Naive thymus-derived CD8-positive, alpha-beta T cell (primary cell): ENCODE results near the gene ZWINT. TPM values are rescaled to one million over a fixed set of nuclear protein-coding genes. Genes with fewer than 3 reads are reported as not detected.

Experiments used
- ATAC-seq, 2 donors: fragments of 150-1000 bp; cut with Tn5 transposase in 1 of 2; sonication (Bioruptor Pico), chemical (Tn5 transposase) in 1 of 2; 1 replicate in 1 of 2; 2 replicates in 1 of 2; pipeline ENCODE4 v1.10.0; 2021; ENCODE audit warnings: mild to moderate bottlenecking in 2 of 2, moderate library complexity in 2 of 2
- POLR2A ChIA-PET: fragments of 350-600 bp; sonication (Branson Sonifier 250); formaldehyde crosslinking; loops from one replicate; lab custom pipeline; 2021; ENCODE audit warnings: antibody characterized with exemption; lab: Charles Lee
- DNase-seq, 10 donors: peaks; one replicate each; pipeline versions ENCODE4 v3.0.0 to v3.0.0-alpha.2; 2020 to 2022
- H3K27ac Mint-ChIP-seq, 10 donors: one replicate each; pipeline ENCODE4 v1.8.0; 2020 to 2022; ENCODE audit warnings: mild to moderate bottlenecking in 10 of 10, mixed read lengths in 10 of 10, moderate library complexity in 4 of 10, inconsistent platforms in 1 of 10
- H3K27me3 Mint-ChIP-seq, 5 donors: one replicate each; pipeline ENCODE4 v1.8.0; 2021 to 2022; ENCODE audit warnings: mixed read lengths in 5 of 5
- H3K36me3 Mint-ChIP-seq, 3 donors: one replicate each; pipeline ENCODE4 v1.8.0; 2020 to 2022; ENCODE audit warnings: mixed read lengths in 3 of 3, mild to moderate bottlenecking in 2 of 3, inconsistent platforms in 1 of 3
- H3K4me1 Mint-ChIP-seq, 4 donors: one replicate each; pipeline ENCODE4 v1.8.0; 2021 to 2022; ENCODE audit warnings: mixed read lengths in 4 of 4
- H3K4me3 Mint-ChIP-seq, 10 donors: one replicate each; pipeline ENCODE4 v1.8.0; 2020 to 2022; ENCODE audit warnings: mild to moderate bottlenecking in 10 of 10, mixed read lengths in 10 of 10, moderate library complexity in 6 of 10, inconsistent platforms in 1 of 10
- H3K9me3 Mint-ChIP-seq, 9 donors: one replicate each; pipeline ENCODE4 v1.8.0; 2020 to 2022; ENCODE audit warnings: mixed read lengths in 9 of 9, mild to moderate bottlenecking in 3 of 9, inconsistent platforms in 1 of 9, moderate library complexity in 1 of 9
- polyA plus RNA-seq, 3 donors: library from polyadenylated mRNA; unstranded; fragments of 300-500 nt; fragmentation: Illumina TruSeq; gene quantifications; one replicate each; pipeline ENCODE4 v1.2.3, GENCODE V29; 2021
- total RNA-seq, 8 experiments: library from RNA in 2 of 8; stranded (reverse) in 2 of 8; gene quantifications; one replicate each; pipeline ENCODE4 v1.2.3 and lab custom pipeline; 2021 to 2026

The ZWINT gene, protein sequence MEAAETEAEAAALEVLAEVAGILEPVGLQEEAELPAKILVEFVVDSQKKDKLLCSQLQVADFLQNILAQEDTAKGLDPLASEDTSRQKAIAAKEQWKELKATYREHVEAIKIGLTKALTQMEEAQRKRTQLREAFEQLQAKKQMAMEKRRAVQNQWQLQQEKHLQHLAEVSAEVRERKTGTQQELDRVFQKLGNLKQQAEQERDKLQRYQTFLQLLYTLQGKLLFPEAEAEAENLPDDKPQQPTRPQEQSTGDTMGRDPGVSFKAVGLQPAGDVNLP
- total RNA-seq (1 to 10 TPM; 3.3 to 4.4 TPM), polyA plus RNA-seq (1 to 10 TPM; 6.3 to 7.9 (median 6.4) TPM), total RNA-seq (lab: John Stamatoyannopoulos, UW) (1.5 to 27.4 (median 5.0) reads per million in 6 experiments)

- H3K27ac Mint-ChIP-seq, result peak within 1 kb of the TSS; percentile 67 to 91 (median 87)
- no peaks in the 10 kb centered on the region for H3K9me3 Mint-ChIP-seq
- ATAC-seq (peak; percentile 93 to 97), DNase-seq (peak; percentile 82 to 94 (median 88))
- no peaks in the 10 kb centered on the region for H3K27me3 Mint-ChIP-seq
- peak within 1 kb of the TSS; percentile 92 to 97 (median 94) for H3K4me3 Mint-ChIP-seq
- peaks cover 10 to 23% (median 18%) of the 10 kb centered on the region in 4 donors for H3K4me1 Mint-ChIP-seq
- no peaks in the 10 kb centered on the region for H3K36me3 Mint-ChIP-seq
- POLR2A ChIA-PET, result interaction anchor here (1.0 kb wide), 1 partner anchor 17 kb away, joined by 3 read pairs; no protein-coding TSS in a partner anchor
Measured at GRCh38 chr10:56360967-56361612, at the start of gene ZWINT. Gene ZWINT (minus strand): TSS chr10:56361259. CDS start chr10:56361236, 23 bp downstream.

- no peak for ATAC-seq
- peaks cover 0 to 17% (median 3%) of the 10 kb centered on the region in 9 donors for H3K9me3 Mint-ChIP-seq
- no peaks in the 10 kb centered on the region for H3K4me1 Mint-ChIP-seq
- peaks cover 0 to 6% (median 0%) of the 10 kb centered on the region in 5 donors for H3K27me3 Mint-ChIP-seq
- no peaks in the 10 kb centered on the region for H3K36me3 Mint-ChIP-seq
- POLR2A ChIA-PET, result no interaction called here
- H3K4me3 Mint-ChIP-seq, result no peak overlapping the region
- no peak overlapping the region for H3K27ac Mint-ChIP-seq
- no peak for DNase-seq
Measured at GRCh38 chr10:56383806-56384205, 22.7 kb upstream of the ZWINT start.

- peaks cover 0 to 16% (median 7%) of the 10 kb centered on the region in 3 donors for H3K36me3 Mint-ChIP-seq
- ATAC-seq, result no peak
- no peaks in the 10 kb centered on the region for H3K27me3 Mint-ChIP-seq
- DNase-seq, result no peak
- H3K27ac Mint-ChIP-seq, result no peak overlapping the region
- POLR2A ChIA-PET, result no interaction called here
- H3K9me3 Mint-ChIP-seq, result peaks cover 0 to 45% (median 21%) of the 10 kb centered on the region in 9 donors
- H3K4me1 Mint-ChIP-seq, result no peaks in the 10 kb centered on the region
- H3K4me3 Mint-ChIP-seq, result no peak overlapping the region
Measured at GRCh38 chr10:56370217-56371113, 9.4 kb upstream of the ZWINT start.

DNA sequence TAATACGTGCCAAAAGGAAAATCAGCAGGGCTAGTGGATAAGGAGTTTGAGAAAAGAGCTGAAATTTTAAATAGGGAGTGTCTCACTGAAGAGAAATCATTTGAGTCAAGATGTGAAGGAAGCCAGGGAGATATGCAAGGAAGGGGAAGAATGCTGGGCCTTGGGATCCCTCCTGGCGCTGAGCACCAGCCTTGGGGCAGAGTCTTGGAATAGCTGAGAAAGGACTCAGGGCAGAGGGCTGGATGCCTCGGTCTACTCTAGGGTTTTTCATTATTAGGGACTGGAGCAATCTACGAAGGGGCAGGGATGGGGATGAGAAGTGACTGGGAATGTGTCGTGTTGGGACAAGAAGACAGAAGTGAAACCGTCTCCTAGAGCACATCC, 484 bp downstream of the ZWINT start:
- Mint-ChIP-seq H3K4me3 (peak overlapping the region; percentile 92 to 97 (median 94)), H3K27ac (peak overlapping the region; percentile 63 to 91 (median 86)), H3K27me3 (no peaks in the 10 kb centered on the region), H3K4me1 (peaks cover 10 to 23% (median 18%) of the 10 kb centered on the region in 4 donors), H3K9me3 (no peaks in the 10 kb centered on the region), H3K36me3 (no peaks in the 10 kb centered on the region)
- POLR2A ChIA-PET, result no interaction called here
- ATAC-seq (no peak), DNase-seq (no peak)

- DNase-seq (no peak), ATAC-seq (no peak)
- Mint-ChIP-seq H3K4me1 (peaks cover 10 to 23% (median 18%) of the 10 kb centered on the region in 4 donors), H3K27ac (peak overlapping the region in 6 of 10 donors; percentile 11 to 90 (median 43)), H3K4me3 (peak overlapping the region in 9 of 10 donors; percentile 92 to 97 (median 94)), H3K36me3 (no peaks in the 10 kb centered on the region), H3K9me3 (no peaks in the 10 kb centered on the region), H3K27me3 (no peaks in the 10 kb centered on the region)
- POLR2A ChIA-PET, result no interaction called here
Measured at GRCh38 chr10:56359837-56360236, 1.2 kb downstream of the ZWINT start.

GRCh38 chr10:56357018-56357417, 4.0 kb downstream of the ZWINT start:
- POLR2A ChIA-PET, result no interaction called here
- ATAC-seq (no peak), DNase-seq (no peak)
- Mint-ChIP-seq H3K4me3 (no peak overlapping the region), H3K4me1 (peaks cover 10 to 23% (median 16%) of the 10 kb centered on the region in 4 donors), H3K36me3 (no peaks in the 10 kb centered on the region), H3K27ac (no peak overlapping the region), H3K27me3 (no peaks in the 10 kb centered on the region), H3K9me3 (no peaks in the 10 kb centered on the region)

DNA sequence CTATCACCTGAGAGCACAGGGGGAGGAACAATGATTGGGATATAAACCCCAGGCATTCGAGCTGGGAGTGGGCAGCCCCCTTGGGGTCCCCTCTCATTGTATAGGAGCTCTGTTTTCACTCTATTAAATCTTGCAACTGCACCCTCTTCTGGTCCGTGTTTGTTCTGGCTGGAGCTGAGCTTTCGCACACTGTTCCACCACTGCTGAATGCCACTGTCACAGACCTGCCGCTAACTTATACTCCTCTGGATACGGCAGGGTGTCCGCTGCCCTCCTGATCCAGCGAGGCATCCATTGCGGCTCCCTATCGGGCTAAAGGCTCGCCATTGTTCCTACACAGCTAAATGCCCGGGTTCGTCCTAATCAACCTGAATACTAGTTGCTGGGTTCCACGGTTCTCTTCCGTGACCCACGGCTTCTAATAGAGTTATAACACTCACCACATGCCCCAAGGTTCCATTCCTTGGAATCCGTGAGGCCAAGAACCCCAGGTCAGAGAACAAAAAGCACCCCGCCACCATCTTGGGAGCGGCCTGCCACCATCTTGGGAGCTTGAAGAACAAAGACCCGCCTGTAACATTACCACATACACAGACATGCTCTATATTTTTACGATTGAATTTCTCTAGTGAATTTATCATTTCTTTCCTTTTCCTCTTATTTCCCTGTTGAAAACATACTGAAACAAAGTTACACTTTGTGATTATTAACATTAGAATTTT, 9.0 kb downstream of the ZWINT start:
- Mint-ChIP-seq H3K4me1 (no peaks in the 10 kb centered on the region), H3K36me3 (no peaks in the 10 kb centered on the region), H3K4me3 (no peak overlapping the region), H3K27me3 (peaks cover 0 to 2% (median 0%) of the 10 kb centered on the region in 5 donors), H3K27ac (no peak overlapping the region), H3K9me3 (no peaks in the 10 kb centered on the region)
- POLR2A ChIA-PET, result no interaction called here
- ATAC-seq (no peak), DNase-seq (no peak)

- no peak overlapping the region for H3K4me3 Mint-ChIP-seq
- peaks cover 0 to 2% (median 0%) of the 10 kb centered on the region in 5 donors for H3K27me3 Mint-ChIP-seq
- H3K9me3 Mint-ChIP-seq, result no peaks in the 10 kb centered on the region
- no peak overlapping the region for H3K27ac Mint-ChIP-seq
- no peaks in the 10 kb centered on the region for H3K4me1 Mint-ChIP-seq
- no peaks in the 10 kb centered on the region for H3K36me3 Mint-ChIP-seq
- ATAC-seq (no peak), DNase-seq (no peak)
- POLR2A ChIA-PET, result no interaction called here
Measured at GRCh38 chr10:56349611-56350010, 11.4 kb downstream of the ZWINT start.

DNA sequence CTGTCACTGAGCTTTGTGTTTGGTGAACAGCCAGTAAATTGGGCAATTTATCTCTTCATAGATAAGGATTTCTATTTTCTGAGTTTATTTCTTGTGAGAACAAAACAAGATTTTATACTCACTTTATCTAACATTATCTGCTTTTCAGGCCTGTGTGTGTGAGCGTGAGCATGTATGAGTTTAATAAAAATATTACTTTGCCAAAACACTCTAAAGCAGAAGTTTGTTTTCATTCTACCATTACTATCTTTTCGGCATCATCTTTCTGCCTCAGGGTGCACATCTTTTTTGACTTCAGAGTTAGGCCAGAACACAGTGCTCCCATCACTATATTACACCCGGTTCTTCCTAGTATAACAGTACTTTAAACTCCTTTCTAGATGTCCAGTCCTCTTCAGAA, 13.0 kb downstream of the ZWINT start:
- POLR2A ChIA-PET, result no interaction called here
- Mint-ChIP-seq H3K36me3 (no peaks in the 10 kb centered on the region), H3K4me3 (no peak overlapping the region), H3K27me3 (peaks cover 0 to 2% (median 1%) of the 10 kb centered on the region in 5 donors), H3K9me3 (no peaks in the 10 kb centered on the region), H3K4me1 (no peaks in the 10 kb centered on the region), H3K27ac (no peak overlapping the region)
- ATAC-seq, result no peak
- DNase-seq, result no peak

- Mint-ChIP-seq H3K27me3 (peaks cover 0 to 4% (median 2%) of the 10 kb centered on the region in 5 donors), H3K4me3 (no peak overlapping the region), H3K9me3 (no peaks in the 10 kb centered on the region), H3K4me1 (no peaks in the 10 kb centered on the region), H3K27ac (no peak overlapping the region), H3K36me3 (no peaks in the 10 kb centered on the region)
- POLR2A ChIA-PET, result no interaction called here
- DNase-seq, result no peak
- no peak for ATAC-seq
Measured at GRCh38 chr10:56346845-56347415, 14.1 kb downstream of the ZWINT start.

DNA sequence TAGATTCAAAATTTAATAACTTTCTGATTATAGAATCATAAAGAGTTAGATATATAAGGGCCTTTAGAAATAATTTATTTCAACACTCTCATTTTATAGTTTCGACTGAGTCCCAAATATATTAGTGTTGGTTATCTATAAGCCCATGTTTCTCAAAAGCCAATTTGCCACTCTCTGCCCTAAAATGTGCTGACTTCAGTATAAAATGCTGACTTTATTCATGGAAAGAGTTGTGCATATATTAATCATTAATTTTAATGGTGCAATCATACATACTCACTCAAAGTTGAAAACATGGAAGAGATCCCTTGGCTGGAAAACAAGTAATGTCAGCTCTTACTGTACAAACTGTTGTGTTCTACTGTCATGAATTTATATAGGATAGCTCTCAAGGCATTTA, 19.4 kb downstream of the ZWINT start:
- no peak overlapping the region for H3K4me3 Mint-ChIP-seq
- POLR2A ChIA-PET, result no interaction called here
- peaks cover 0 to 21% (median 6%) of the 10 kb centered on the region in 9 donors for H3K9me3 Mint-ChIP-seq
- no peaks in the 10 kb centered on the region for H3K4me1 Mint-ChIP-seq
- no peak overlapping the region for H3K27ac Mint-ChIP-seq
- DNase-seq, result no peak
- peaks cover 0 to 6% (median 3%) of the 10 kb centered on the region in 5 donors for H3K27me3 Mint-ChIP-seq
- peaks cover 0 to 6% (median 0%) of the 10 kb centered on the region in 3 donors for H3K36me3 Mint-ChIP-seq
- no peak for ATAC-seq

- Mint-ChIP-seq H3K9me3 (peaks cover 0 to 4% (median under 1%) of the 10 kb centered on the region in 9 donors), H3K36me3 (no peaks in the 10 kb centered on the region), H3K27me3 (peaks cover 0 to 1% (median 0%) of the 10 kb centered on the region in 5 donors), H3K27ac (no peak overlapping the region), H3K4me1 (no peaks in the 10 kb centered on the region), H3K4me3 (no peak overlapping the region)
- no peak for DNase-seq
- ATAC-seq, result no peak
- POLR2A ChIA-PET, result no interaction called here
Measured at GRCh38 chr10:56329961-56330360, 31.1 kb downstream of the ZWINT start.
